DMS 273 treated with DMSO at 0.1 percent for 48 hours (cell line): ENCODE data around the gene PTGDS.

Experiments
- DNase-seq: peaks from one replicate; lab custom pipeline; 2025; lab: John Stamatoyannopoulos, UW

The PTGDS gene

GRCh38 chr9:136946228-136947027 is 30.9 kb upstream of the PTGDS start:
- no peak for DNase-seq

GRCh38 chr9:136947028-136947891 is 30.0 kb upstream of the PTGDS start:
- no peak for DNase-seq

DNA sequence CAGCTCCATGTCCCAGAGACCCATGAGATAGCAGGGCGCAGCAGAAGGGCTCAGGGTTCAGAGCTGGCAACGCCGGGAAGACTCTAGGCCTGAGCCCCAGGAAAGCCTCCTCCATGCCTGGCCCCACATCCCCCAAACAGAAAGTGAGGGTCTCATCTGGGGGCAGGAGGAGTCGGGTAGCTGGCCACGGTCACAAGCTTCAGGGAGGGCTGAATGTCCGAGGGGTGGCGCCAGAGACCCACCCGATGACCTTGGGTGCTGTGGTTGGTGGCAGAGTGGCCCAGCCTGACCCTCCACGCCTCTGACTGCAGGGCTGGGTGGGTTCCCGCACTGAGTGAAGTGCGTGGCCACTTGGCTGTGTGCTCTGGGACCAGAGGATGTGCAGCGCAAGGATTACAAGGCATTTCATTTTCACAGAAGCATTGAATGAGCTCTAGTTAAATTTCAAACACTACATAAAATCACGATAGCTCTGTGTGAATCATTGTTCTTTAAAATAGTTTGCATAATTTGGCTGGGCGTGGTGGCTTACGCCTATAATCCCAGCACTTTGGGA is 29.3 kb upstream of the PTGDS start:
- DNase-seq: no peak

DNA sequence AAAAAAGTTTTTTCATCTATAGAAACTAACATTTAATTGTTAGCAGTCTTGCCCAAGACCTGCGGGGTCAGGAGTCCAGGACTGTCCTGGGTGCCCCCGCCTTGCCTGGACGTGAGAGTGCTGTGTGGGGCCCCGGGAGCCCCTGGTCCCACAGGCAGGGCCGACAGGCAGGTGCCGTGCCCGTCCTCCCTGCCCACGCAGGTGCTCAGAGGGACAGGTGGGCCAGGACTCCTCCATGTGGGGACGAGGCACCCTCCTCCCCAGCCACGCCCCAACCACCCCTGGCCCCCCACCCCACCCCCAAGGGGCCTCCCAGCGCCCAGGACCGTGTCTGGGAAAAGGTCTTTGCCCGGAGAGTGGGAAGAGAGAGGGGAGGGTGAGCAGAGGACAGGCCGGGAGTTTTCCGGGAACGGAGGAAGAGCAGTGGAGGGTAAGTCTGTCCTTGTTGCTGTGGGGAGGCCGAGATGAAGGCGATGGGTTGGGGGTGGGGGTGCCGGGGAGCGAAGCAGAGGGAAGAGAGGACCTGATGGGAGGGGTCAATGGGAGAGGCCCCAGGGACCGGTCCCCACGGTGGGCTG is 28.0 kb upstream of the PTGDS start:
- no peak for DNase-seq

- DNase-seq: peak; percentile 41
These were observed 27.3 kb upstream of the PTGDS start for GRCh38 chr9:136949817-136950655.

DNA sequence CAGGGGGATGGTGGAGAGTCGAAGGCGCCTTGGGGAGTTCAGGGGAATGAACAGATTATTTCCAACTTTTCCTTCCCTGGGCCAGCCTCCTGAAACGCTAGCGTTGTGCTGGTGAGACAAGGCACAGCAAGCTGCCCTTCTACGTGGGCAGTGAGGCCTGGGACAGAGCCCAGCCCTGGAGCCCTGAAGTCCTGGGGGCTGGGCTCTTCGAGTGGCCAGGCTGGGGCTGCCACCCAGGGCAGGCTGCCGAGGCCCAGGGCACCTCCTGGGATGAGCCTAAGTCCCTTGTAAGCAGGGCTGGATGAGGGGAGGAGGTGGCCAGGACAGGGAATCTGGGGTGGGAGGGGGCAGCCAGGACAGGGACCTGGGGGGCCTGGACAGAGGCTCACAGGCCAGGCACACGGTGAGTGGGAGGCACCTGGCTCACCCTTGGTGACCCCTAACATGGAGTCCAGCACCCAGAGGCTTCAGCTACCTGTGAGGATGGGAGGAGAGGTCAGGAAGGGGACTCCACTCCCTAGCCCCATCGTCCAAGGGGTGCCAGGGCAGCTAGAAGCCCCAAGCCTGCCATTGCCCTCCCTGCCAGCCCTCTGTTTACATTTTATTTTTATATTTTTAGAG is 26.5 kb upstream of the PTGDS start:
- DNase-seq: no peak

DNA sequence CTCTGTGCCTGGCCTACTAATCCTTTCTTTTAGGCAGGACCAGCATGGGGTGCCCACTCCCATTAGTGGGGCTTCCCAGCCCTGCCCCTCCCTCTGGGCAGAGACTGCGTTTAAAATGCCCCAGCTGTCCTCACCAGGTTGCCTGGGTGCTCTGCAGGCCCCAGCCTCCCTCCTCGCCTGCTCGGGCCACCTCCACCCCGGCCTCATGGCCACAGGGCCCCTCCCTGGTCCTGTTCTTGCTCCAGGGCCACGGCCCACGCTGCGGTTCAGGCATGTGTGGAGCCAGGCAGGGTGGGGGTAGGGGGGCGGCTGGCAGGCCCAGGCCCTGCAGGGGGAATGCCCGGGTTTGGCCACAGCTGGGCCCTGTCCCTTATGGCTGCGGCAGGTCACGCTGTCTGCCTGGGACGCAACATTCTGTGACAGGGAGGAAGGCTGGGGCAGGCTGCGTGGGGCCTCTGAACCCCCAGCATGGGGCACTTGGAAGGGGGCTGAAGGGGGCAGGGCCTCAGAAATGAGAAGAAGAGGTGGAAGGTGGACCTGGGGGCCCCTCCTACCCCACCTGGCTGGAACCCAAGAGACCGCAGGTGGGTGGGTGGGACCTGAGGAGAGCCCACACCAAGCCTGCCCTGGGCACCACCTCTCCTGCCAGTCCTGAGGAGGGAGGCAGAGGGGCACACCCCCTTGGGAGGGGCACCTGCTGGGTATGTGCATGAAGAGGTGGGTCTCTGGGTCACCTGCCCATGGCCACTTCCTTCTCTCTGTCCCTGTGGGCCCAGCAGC is 25.6 kb upstream of the PTGDS start, which contains the start of gene LCN12:
Gene LCN12 (plus strand): TSS at position 733 of the 780 bp plus-strand sequence. CDS start 55 bp downstream, outside the sequence.
- no peak for DNase-seq

GRCh38 chr9:136952321-136952850 is 24.9 kb upstream of the PTGDS start:
- no peak for DNase-seq

DNA sequence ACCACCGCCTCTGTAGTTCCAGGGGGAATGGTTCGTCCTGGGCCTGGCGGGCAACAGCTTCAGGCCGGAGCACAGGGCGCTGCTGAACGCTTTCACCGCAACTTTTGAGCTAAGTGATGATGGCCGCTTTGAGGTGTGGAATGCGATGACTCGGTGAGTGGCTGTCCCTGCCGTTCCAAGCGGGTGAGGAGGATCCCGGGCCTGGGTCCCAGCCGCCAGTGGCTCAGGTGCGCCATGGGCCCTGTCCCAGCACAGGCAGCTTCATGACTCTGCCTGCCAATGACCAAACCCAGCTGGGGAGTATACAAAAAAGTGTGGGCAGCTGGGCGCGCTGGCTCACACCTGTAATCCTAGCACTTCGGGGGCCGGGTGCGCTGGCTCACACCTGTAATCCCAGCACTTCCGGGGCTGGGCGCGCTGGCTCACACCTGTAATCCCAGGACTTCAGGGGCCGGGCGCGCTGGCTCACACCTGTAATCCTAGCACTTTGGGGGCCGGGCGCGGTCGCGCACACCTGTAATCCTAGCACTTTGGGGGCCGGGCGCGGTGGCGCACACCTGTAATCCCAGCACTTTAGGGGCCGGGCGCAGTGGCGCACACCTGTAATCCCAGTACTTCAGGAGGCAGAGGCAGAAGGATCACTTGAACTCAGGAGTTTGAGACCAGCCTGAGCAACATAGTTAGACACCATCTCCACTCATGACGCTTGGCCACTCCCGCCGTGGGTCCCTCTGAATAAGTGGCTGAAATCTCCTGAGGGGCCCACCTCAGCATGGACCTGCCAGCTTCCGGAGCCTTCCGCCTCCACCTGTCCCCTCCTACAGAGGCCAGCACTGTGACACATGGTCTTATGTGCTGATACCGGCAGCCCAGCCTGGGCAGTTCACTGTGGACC is 24.2 kb upstream of the PTGDS start:
- no peak for DNase-seq

GRCh38 chr9:136953771-136954269 is 23.5 kb upstream of the PTGDS start:
- no peak for DNase-seq

GRCh38 chr9:136954270-136955083 is 22.8 kb upstream of the PTGDS start:
- DNase-seq: no peak

DNA sequence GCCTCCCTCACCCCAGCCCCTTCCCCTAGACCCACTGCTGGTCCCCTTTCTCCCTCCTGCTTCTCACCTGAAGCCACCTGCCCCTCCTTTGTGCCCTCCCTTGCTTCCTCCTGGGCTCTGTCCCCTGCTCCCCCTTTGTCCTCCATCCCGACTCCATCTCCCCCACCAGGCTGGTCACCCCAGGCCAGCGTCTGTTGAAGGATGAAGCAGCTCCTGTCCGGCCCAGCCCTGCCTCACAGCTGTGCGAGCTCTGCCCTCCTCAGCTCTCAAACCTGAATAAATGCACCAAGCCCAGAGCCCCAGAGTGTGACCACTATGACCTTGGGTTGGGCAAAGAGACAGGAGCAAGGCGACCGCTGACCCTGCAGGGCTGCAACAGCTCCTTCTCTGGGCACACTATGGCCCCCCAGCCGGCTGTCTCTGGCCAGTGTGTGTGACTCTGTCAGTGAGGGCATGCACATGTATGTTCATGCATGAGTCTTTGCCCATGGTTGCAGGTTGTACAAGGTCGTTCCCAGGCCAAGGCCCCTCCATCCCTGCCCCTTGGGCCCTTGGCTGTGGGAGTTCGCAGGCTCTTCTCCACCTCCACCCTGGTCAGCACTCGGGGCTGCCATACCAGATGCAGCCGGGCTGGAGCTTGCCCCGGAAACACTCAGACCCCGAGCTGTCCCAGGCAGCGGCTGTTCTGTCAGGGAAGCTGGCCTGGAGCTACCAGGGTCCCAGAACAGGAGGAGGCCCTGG is 21.9 kb upstream of the PTGDS start:
- no peak for DNase-seq

- no peak for DNase-seq
These were observed 21.4 kb upstream of the PTGDS start for GRCh38 chr9:136955943-136956335.

DNA sequence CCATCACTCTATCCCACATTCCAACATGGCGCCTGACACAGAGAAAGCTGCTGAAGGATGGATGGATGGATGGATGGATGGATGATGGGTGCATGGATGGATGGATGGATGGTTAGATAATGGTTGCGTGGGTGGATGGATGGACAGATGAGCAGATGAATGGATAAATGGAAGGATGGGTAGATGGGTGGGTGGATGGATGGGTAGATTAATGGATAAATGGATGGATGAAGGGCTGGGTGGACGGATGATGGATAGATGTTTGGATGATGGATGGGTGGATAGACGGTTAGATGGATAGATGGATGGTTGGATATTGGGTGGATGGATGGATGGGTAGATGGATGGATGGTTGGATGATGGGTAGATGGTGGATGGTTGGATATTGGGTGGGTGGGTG is 20.7 kb upstream of the PTGDS start:
- DNase-seq: no peak

GRCh38 chr9:136957461-136957860 is 19.8 kb upstream of the PTGDS start:
- DNase-seq: no peak

GRCh38 chr9:136957901-136958300 is 19.4 kb upstream of the PTGDS start:
- no peak for DNase-seq

- DNase-seq: no peak
These were observed 18.8 kb upstream of the PTGDS start for GRCh38 chr9:136958473-136958872.
